HepG2 (cell line): ENCODE data around the gene STK10. TPM values are rescaled to one million over a fixed set of nuclear protein-coding genes. Genes with fewer than 3 reads are reported as not detected.

Source experiments
- ARNT2 ChIP-seq: sonication (generic); formaldehyde crosslinking; IDR thresholded peaks from 2 replicates; pipeline ENCODE4 v1.8.0; 2022; ENCODE audit warnings: mild to moderate bottlenecking, low read depth, missing genetic modification reagents, moderate library complexity
- ATF4 ChIP-seq, 2 experiments: fragments of 450-650 bp in 1 of 2; sonication (generic) in 1 of 2; formaldehyde crosslinking; IDR thresholded peaks; 2 replicates each; pipeline versions ENCODE4 v1.5.0 to v1.8.0; 2020 to 2022; ENCODE audit warnings: mild to moderate bottlenecking in 1 of 2, missing genetic modification reagents in 1 of 2
- BHLHE40 ChIP-seq: IDR thresholded peaks from 2 replicates; pipeline ENCODE4 v1.6.1; 2011; ENCODE audit warnings: low read length, improper control_type of control experiment
- CREB3 ChIP-seq: sonication (generic); formaldehyde crosslinking; IDR thresholded peaks from 2 replicates; pipeline ENCODE4 v1.5.0; 2020; ENCODE audit warnings: missing genetic modification reagents
- FOSL1 ChIP-seq: sonication (generic); formaldehyde crosslinking; IDR thresholded peaks from 2 replicates; pipeline ENCODE4 v1.9.0; 2021; ENCODE audit warnings: missing genetic modification reagents, borderline replicate concordance
- GTF3A ChIP-seq: sonication (generic); formaldehyde crosslinking; conservative IDR thresholded peaks from 2 replicates; pipeline ENCODE4 v1.4.0; 2020; ENCODE audit warnings: mild to moderate bottlenecking, missing genetic modification reagents
- HES4 ChIP-seq: sonication (generic); formaldehyde crosslinking; IDR thresholded peaks from 2 replicates; pipeline ENCODE4 v1.9.0; 2021; ENCODE audit warnings: mild to moderate bottlenecking, missing genetic modification reagents, borderline replicate concordance
- NFATC3 ChIP-seq: sonication (generic); formaldehyde crosslinking; IDR thresholded peaks from 2 replicates; pipeline ENCODE4 v1.5.1; 2020; ENCODE audit warnings: mild to moderate bottlenecking, missing genetic modification reagents
- NFIB ChIP-seq: sonication (generic); formaldehyde crosslinking; IDR thresholded peaks from 2 replicates; pipeline ENCODE4 v1.9.0; 2021; ENCODE audit warnings: missing genetic modification reagents, mild to moderate bottlenecking, borderline replicate concordance
- NPAS2 ChIP-seq: sonication (generic); formaldehyde crosslinking; IDR thresholded peaks from 2 replicates; pipeline ENCODE4 v1.8.0; 2022; ENCODE audit warnings: mild to moderate bottlenecking, missing genetic modification reagents, borderline replicate concordance
- SALL1 ChIP-seq: sonication (generic); formaldehyde crosslinking; IDR thresholded peaks from 2 replicates; pipeline ENCODE4 v1.8.0; 2022; ENCODE audit warnings: mild to moderate bottlenecking, missing genetic modification reagents
- TBP ChIP-seq: sonication (generic); formaldehyde crosslinking; IDR thresholded peaks from 2 replicates; pipeline ENCODE4 v1.5.0; 2020; ENCODE audit warnings: missing genetic modification reagents
- ZBTB1 ChIP-seq: sonication (generic); formaldehyde crosslinking; IDR thresholded peaks from 2 replicates; pipeline ENCODE4 v1.4.0; 2020; ENCODE audit warnings: missing genetic modification reagents, borderline replicate concordance
- ZBTB10 ChIP-seq: sonication (generic); formaldehyde crosslinking; IDR thresholded peaks from 2 replicates; pipeline ENCODE4 v1.4.0; 2020; ENCODE audit warnings: missing genetic modification reagents, borderline replicate concordance
- ZEB1 ChIP-seq: IDR thresholded peaks from 2 replicates; pipeline ENCODE4 v1.6.1; 2012; ENCODE audit warnings: mild to moderate bottlenecking, low read depth, inconsistent platforms; ENCODE audit not compliant: insufficient replicate concordance
- ZNF282 ChIP-seq: fragments of 450-650 bp; IDR thresholded peaks from 2 replicates; pipeline ENCODE4 v1.6.1; 2018; ENCODE audit not compliant: partially characterized antibody
- ZNF382 ChIP-seq: sonication (generic); formaldehyde crosslinking; IDR thresholded peaks from 2 replicates; pipeline ENCODE4 v1.5.0; 2020; ENCODE audit warnings: missing genetic modification reagents, mild to moderate bottlenecking, borderline replicate concordance
- ZNF574 ChIP-seq: sonication (generic); formaldehyde crosslinking; IDR thresholded peaks from 2 replicates; pipeline ENCODE4 v1.4.0; 2020; ENCODE audit warnings: missing genetic modification reagents
- ZNF597 ChIP-seq: sonication (generic); formaldehyde crosslinking; IDR thresholded peaks from 2 replicates; pipeline ENCODE4 v1.5.0; 2020; ENCODE audit warnings: missing genetic modification reagents
- ZNF781 ChIP-seq: sonication (generic); formaldehyde crosslinking; IDR thresholded peaks from 2 replicates; pipeline ENCODE4 v1.5.1; 2020; ENCODE audit warnings: borderline replicate concordance, mild to moderate bottlenecking, missing genetic modification reagents; ENCODE audit errors: not compliant biosample characterization
- polyA plus RNA-seq, 8 experiments: library from polyadenylated mRNA; depleted of rRNA in 3 of 8; stranded (reverse) in 7 of 8; unstranded in 1 of 8; fragments of >200 nt; fragmentation: Illumina TruSeq in 4 of 8; extraction: Trizol in 4 of 8; gene quantifications; 2 replicates each; pipeline versions ENCODE4 v1.2.1 to v1.2.3, GENCODE V29; 2011 to 2016; ENCODE audit warnings: low read depth in 4 of 8, missing spikeins in 1 of 8, mixed read lengths in 1 of 8; ENCODE audit not compliant: insufficient read depth in 1 of 8
- total RNA-seq, 5 experiments: library from RNA; depleted of rRNA; stranded (reverse); fragments of >200 nt; fragmentation: Illumina TruSeq; extraction: Trizol; gene quantifications; 2 replicates each; pipeline ENCODE4 v1.2.3, GENCODE V29; 2016; ENCODE audit warnings: low read depth in 1 of 5

Gene STK10
- total and polyA plus RNA-seq, 2 of the 13 experiments (the other 11 are each of a cell fraction or from before 2014, with no cell fraction given): 7.0 to 7.2 TPM

- TF ChIP-seq ZEB1: no peak
- TF ChIP-seq ATF4 (CRISPR knock-in tag; IDR thresholded peaks at IDR 0.05): 0 out of 4 replicates have a peak, but pooled peaks of 1 of the 2 experiments have one; percentile 38
- TF ChIP-seq ZNF574 (CRISPR knock-in tag): peak; percentile 59; the same call in 1 of the 2 replicates
- no peak for TF ChIP-seq ZNF597 (CRISPR knock-in tag)
- no peak for TF ChIP-seq ARNT2 (CRISPR knock-in tag)
- peak; percentile 61; the same call in 1 of the 2 replicates for TF ChIP-seq HES4
- TF ChIP-seq BHLHE40: peak; percentile 38; the same call in 1 of the 2 replicates
- no peak for TF ChIP-seq FOSL1 (CRISPR knock-in tag)
- no peak for TF ChIP-seq TBP
- peak; percentile 25; the same call in 1 of the 2 replicates for TF ChIP-seq CREB3 (CRISPR knock-in tag)
- peak; percentile 55 for TF ChIP-seq ZNF781 (CRISPR knock-in tag)
- no peak for TF ChIP-seq ZNF382 (CRISPR knock-in tag)
- peak; percentile 72; the same call in 1 of the 2 replicates for TF ChIP-seq SALL1 (CRISPR knock-in tag)
- TF ChIP-seq ZBTB10 (CRISPR knock-in tag): peak; percentile 70; the same call in 1 of the 2 replicates
- no peak for TF ChIP-seq ZNF282
- TF ChIP-seq NFATC3 (CRISPR knock-in tag): no peak
- no peak for TF ChIP-seq NPAS2 (CRISPR knock-in tag)
- TF ChIP-seq GTF3A (CRISPR knock-in tag): no peak
- no peak for TF ChIP-seq NFIB
- TF ChIP-seq ZBTB1 (CRISPR knock-in tag): no peak
Observed at GRCh38 chr5:172188033-172188892, at the start of gene STK10 (continued).
